ENCODE measurements around the gene TSPAN18.

- no peak for TF ChIP-seq CTCF (conservative IDR thresholded peaks at IDR 0.05; ENCODE audit: low read depth, low read length)
- no peak for TF ChIP-seq EZH2 (IDR thresholded peaks at IDR 0.05; ENCODE audit: borderline replicate concordance, low read depth, low read length, poor library complexity, severe bottlenecking)
Observed at GRCh38 chr11:44741976-44742375, 15.2 kb downstream of the TSPAN18 start.

Data from A673 (cell line).